Nephron (organoid): Measurements from ENCODE around the gene SH3RF1.
A peak's percentile ranks its signal among the peaks of the same experiment; 100 is the strongest.

Source experiments
- H3K27ac Mint-ChIP-seq, 3 experiments: 2 replicates each; pipeline ENCODE4 v1.8.0; 2020; ENCODE audit warnings: mixed read lengths in 3 of 3, mild to moderate bottlenecking in 2 of 3, moderate library complexity in 1 of 3
- H3K27me3 Mint-ChIP-seq: 2 replicates; pipeline ENCODE4 v1.8.0; 2021; ENCODE audit warnings: low read depth, mild to moderate bottlenecking, moderate library complexity, mixed read lengths
- H3K36me3 Mint-ChIP-seq: 2 replicates; pipeline ENCODE4 v1.8.0; 2020; ENCODE audit warnings: low read depth, mixed read lengths
- H3K4me1 Mint-ChIP-seq: 2 replicates; pipeline ENCODE4 v1.8.0; 2020; ENCODE audit warnings: mixed read lengths
- H3K4me3 Mint-ChIP-seq, 3 experiments: 2 replicates each; pipeline ENCODE4 v1.8.0; 2020; ENCODE audit warnings: mild to moderate bottlenecking in 3 of 3, mixed read lengths in 3 of 3, moderate library complexity in 2 of 3
- H3K9me3 Mint-ChIP-seq: 2 replicates; pipeline ENCODE4 v1.8.0; 2020; ENCODE audit warnings: mixed read lengths
- TF ChIP-seq, protein P1 (sequence below), 3 experiments: fragments of 200-600 bp; sonication (generic); IDR thresholded peaks; one replicate each; pipeline ENCODE4 v1.5.0; 2021; ENCODE audit warnings: antibody characterized with exemption in 3 of 3; ENCODE audit not compliant: unreplicated experiment in 3 of 3

SH3RF1 gene

DNA sequence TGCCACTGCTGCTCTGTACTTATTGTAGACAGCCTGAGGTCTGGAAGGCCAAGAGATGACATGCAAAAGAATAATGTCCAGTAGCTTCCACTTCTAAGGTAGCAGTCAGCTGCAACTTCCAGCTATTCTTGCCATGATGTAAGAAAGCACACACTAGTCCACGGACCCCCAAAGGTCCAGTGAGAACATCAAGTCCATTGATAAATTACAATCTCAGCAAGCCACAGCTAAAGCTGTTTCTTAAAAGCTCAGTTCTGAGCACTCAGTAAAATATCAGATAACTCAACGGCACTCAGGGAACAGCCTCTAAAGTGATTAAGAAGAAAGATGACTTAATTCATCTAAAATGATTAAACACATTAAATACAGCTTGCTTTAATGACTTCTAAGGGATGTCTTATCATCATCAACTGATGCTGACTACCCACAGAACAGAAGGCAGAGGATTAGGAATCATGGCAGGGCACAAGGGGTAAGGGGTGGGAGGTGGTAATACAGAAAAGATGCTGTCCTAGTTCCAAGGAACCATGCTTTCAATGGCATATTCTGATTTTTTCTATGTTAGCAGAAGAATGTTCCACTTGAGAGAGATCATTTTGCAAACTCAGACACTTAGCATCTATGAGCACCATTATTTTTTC is 161.6 kb downstream of the SH3RF1 start:
- TF ChIP-seq, protein P1, sequence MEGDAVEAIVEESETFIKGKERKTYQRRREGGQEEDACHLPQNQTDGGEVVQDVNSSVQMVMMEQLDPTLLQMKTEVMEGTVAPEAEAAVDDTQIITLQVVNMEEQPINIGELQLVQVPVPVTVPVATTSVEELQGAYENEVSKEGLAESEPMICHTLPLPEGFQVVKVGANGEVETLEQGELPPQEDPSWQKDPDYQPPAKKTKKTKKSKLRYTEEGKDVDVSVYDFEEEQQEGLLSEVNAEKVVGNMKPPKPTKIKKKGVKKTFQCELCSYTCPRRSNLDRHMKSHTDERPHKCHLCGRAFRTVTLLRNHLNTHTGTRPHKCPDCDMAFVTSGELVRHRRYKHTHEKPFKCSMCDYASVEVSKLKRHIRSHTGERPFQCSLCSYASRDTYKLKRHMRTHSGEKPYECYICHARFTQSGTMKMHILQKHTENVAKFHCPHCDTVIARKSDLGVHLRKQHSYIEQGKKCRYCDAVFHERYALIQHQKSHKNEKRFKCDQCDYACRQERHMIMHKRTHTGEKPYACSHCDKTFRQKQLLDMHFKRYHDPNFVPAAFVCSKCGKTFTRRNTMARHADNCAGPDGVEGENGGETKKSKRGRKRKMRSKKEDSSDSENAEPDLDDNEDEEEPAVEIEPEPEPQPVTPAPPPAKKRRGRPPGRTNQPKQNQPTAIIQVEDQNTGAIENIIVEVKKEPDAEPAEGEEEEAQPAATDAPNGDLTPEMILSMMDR (IDR thresholded peaks at IDR 0.05; ENCODE audit: unreplicated experiment in 3 of 3) = no peak
- Mint-ChIP-seq H3K4me1 (peaks cover 2% of the 10 kb centered on the region), H3K27ac (no peak overlapping the region), H3K27me3 (no peaks in the 10 kb centered on the region), H3K4me3 (no peak overlapping the region), H3K36me3 (peaks cover 62% of the 10 kb centered on the region), H3K9me3 (no peaks in the 10 kb centered on the region)

GRCh38 chr4:169108303-169108702 is 162.5 kb downstream of the SH3RF1 start:
- peaks cover 7% of the 10 kb centered on the region for H3K4me1 Mint-ChIP-seq
- H3K4me3 Mint-ChIP-seq = no peak overlapping the region
- H3K27me3 Mint-ChIP-seq = no peaks in the 10 kb centered on the region
- no peak overlapping the region for H3K27ac Mint-ChIP-seq
- TF ChIP-seq, protein P1 (IDR thresholded peaks at IDR 0.05; ENCODE audit: unreplicated experiment in 3 of 3) = no peak
- H3K9me3 Mint-ChIP-seq = no peaks in the 10 kb centered on the region
- peaks cover 58% of the 10 kb centered on the region for H3K36me3 Mint-ChIP-seq

DNA sequence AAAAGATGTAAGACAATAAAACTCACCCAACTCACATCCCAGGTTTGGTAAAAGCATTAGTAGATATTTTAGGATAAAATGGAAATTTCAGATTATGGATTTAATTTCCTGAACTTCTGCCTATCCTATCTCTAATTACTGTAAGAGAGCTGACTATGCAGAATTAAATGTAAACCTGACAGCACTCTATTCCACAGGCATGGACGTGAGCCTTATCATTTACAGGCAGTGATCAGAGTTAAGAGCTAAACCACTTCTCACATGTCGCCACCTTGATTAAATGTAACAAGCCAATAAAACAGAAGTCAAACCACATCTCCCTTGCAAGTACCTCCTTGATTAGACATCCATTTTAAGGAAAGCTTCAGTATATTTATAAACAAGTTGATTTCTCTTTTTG is 163.2 kb downstream of the SH3RF1 start:
- Mint-ChIP-seq H3K4me1 (peaks cover 9% of the 10 kb centered on the region), H3K36me3 (peaks cover 55% of the 10 kb centered on the region), H3K9me3 (no peaks in the 10 kb centered on the region), H3K27ac (peak overlapping the region in 1 of 3 experiments; percentile 11), H3K27me3 (no peaks in the 10 kb centered on the region), H3K4me3 (no peak overlapping the region)
- TF ChIP-seq, protein P1 (IDR thresholded peaks at IDR 0.05; ENCODE audit: unreplicated experiment in 3 of 3) = no peak

GRCh38 chr4:169106696-169107229 is 164.0 kb downstream of the SH3RF1 start:
- Mint-ChIP-seq H3K27ac (no peak overlapping the region), H3K36me3 (peaks cover 52% of the 10 kb centered on the region), H3K4me3 (no peak overlapping the region), H3K9me3 (no peaks in the 10 kb centered on the region), H3K27me3 (no peaks in the 10 kb centered on the region), H3K4me1 (peaks cover 17% of the 10 kb centered on the region)
- TF ChIP-seq, protein P1 (IDR thresholded peaks at IDR 0.05; ENCODE audit: unreplicated experiment in 3 of 3) = no peak

DNA sequence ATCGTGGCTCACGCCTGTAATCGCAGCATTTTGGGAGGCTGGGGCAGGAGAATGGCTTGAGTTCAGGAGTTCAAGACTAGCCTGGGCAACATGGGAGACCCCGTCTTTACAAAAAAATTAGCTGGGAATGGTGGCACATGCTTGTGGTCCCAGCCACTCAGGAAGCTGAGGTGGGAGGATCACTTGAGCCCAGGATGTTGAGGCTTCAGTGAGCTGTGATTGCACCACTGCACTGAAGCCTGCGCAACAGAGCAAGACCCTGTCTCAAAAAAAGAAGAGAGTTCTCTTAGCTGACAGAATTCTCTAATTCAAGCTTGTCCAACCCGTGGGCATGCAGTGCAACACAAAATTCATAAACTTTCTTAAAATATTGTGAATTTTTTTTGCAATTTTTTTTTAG is 165.1 kb downstream of the SH3RF1 start:
- Mint-ChIP-seq H3K27ac (no peak overlapping the region), H3K27me3 (no peaks in the 10 kb centered on the region), H3K36me3 (peaks cover 54% of the 10 kb centered on the region), H3K4me3 (no peak overlapping the region), H3K4me1 (peaks cover 25% of the 10 kb centered on the region), H3K9me3 (no peaks in the 10 kb centered on the region)
- TF ChIP-seq, protein P1 (IDR thresholded peaks at IDR 0.05; ENCODE audit: unreplicated experiment in 3 of 3) = no peak

DNA sequence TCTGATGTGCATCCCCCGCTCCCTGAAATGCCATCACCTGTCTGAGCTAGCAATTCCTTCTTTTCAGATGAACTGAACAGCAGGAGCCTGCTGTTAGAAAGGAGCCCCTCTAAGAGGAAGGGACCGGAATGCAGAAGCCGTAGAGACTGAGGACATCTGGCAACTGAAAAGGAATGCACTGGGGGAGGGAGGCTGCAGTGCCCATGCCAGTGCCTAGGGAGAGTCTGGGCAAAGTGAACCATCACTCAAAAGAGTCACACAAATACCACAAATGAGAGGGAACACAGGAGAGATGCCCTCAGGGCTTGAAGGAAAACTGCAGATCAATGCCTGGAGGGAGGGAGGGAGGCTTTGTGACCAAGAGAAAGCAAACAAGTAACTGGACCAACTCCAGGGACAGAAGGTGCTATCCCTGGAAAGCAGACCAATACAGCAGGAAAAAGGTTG is 166.8 kb downstream of the SH3RF1 start:
- Mint-ChIP-seq H3K4me1 (peaks cover 41% of the 10 kb centered on the region), H3K27ac (peak overlapping the region; percentile 15 to 59 (median 37)), H3K9me3 (no peaks in the 10 kb centered on the region), H3K4me3 (no peak overlapping the region), H3K36me3 (peaks cover 53% of the 10 kb centered on the region), H3K27me3 (no peaks in the 10 kb centered on the region)
- TF ChIP-seq, protein P1 (IDR thresholded peaks at IDR 0.05; ENCODE audit: unreplicated experiment in 3 of 3) = no peak
